Measurements from ENCODE around the gene SLC22A23. TPM values are rescaled to one million over a fixed set of nuclear protein-coding genes. Genes with fewer than 3 reads are reported as not detected.
"Not testable (repeated sequence)": the region's sequence is repeated elsewhere in the genome, so short reads cannot be mapped to it uniquely, and the experiment has no call there.

SLC22A23 gene
- total and polyA plus RNA-seq, 4 donors: 26.9 to 56.8 (median 41.7) TPM

- H3K9me3 ChIP-seq (ENCODE audit: control insufficient read depth, insufficient read depth, low read length): no peaks in the 10 kb centered on the region
- H3K36me3 ChIP-seq (ENCODE audit: control insufficient read depth, insufficient read depth, low read length): peaks cover 9% of the 10 kb centered on the region
- peaks cover 53% of the 10 kb centered on the region for H3K4me1 ChIP-seq (ENCODE audit: control insufficient read depth, insufficient read depth, low read length)
- DNase-seq (ENCODE audit: low read depth in 4 of 6, low spot score in 6 of 6): no peak
- no peak overlapping the region for H3K27ac ChIP-seq (ENCODE audit: low read depth, low read length)
- WGBS (ENCODE audit: insufficient coverage): 91% methylated on average over 6 of the region's 9 CpGs
- no peak overlapping the region for H3K4me3 ChIP-seq (ENCODE audit: low read depth, low read length)
- no peaks in the 10 kb centered on the region for H3K27me3 ChIP-seq (ENCODE audit: control insufficient read depth, insufficient read depth, low read length)
Observed at GRCh38 chr6:3384241-3385143, 72.4 kb downstream of the SLC22A23 start.

GRCh38 chr6:3383525-3383924 lies 73.3 kb downstream of the SLC22A23 start:
- peak in 1 of 6 donors; percentile 46 for DNase-seq (ENCODE audit: low read depth in 4 of 6, low spot score in 6 of 6)
- Histone ChIP-seq H3K27ac (ENCODE audit: low read depth, low read length) (no peak overlapping the region), H3K4me1 (ENCODE audit: control insufficient read depth, insufficient read depth, low read length) (peaks cover 45% of the 10 kb centered on the region), H3K36me3 (ENCODE audit: control insufficient read depth, insufficient read depth, low read length) (peaks cover 9% of the 10 kb centered on the region), H3K4me3 (ENCODE audit: low read depth, low read length) (no peak overlapping the region), H3K27me3 (ENCODE audit: control insufficient read depth, insufficient read depth, low read length) (no peaks in the 10 kb centered on the region), H3K9me3 (ENCODE audit: control insufficient read depth, insufficient read depth, low read length) (no peaks in the 10 kb centered on the region)
- WGBS (ENCODE audit: insufficient coverage): 91% methylated on average over 4 of the region's 8 CpGs

GRCh38 chr6:3382326-3383279 lies 74.2 kb downstream of the SLC22A23 start:
- Histone ChIP-seq H3K4me1 (ENCODE audit: control insufficient read depth, insufficient read depth, low read length) (peaks cover 48% of the 10 kb centered on the region), H3K9me3 (ENCODE audit: control insufficient read depth, insufficient read depth, low read length) (no peaks in the 10 kb centered on the region), H3K27me3 (ENCODE audit: control insufficient read depth, insufficient read depth, low read length) (no peaks in the 10 kb centered on the region), H3K27ac (ENCODE audit: low read depth, low read length) (no peak overlapping the region), H3K4me3 (ENCODE audit: low read depth, low read length) (no peak overlapping the region), H3K36me3 (ENCODE audit: control insufficient read depth, insufficient read depth, low read length) (peaks cover 6% of the 10 kb centered on the region)
- WGBS (ENCODE audit: insufficient coverage): 100% methylated on average over 2 of the region's 8 CpGs
- DNase-seq (ENCODE audit: low read depth in 4 of 6, low spot score in 6 of 6): no peak

GRCh38 chr6:3381233-3381921 lies 75.5 kb downstream of the SLC22A23 start:
- Histone ChIP-seq H3K9me3 (ENCODE audit: control insufficient read depth, insufficient read depth, low read length) (no peaks in the 10 kb centered on the region), H3K36me3 (ENCODE audit: control insufficient read depth, insufficient read depth, low read length) (peaks cover 3% of the 10 kb centered on the region), H3K27me3 (ENCODE audit: control insufficient read depth, insufficient read depth, low read length) (no peaks in the 10 kb centered on the region), H3K4me3 (ENCODE audit: low read depth, low read length) (no peak overlapping the region), H3K27ac (ENCODE audit: low read depth, low read length) (peak overlapping the region; percentile 67), H3K4me1 (ENCODE audit: control insufficient read depth, insufficient read depth, low read length) (peaks cover 51% of the 10 kb centered on the region)
- peak in 4 of 6 donors; percentile 43 to 94 (median 74) for DNase-seq (ENCODE audit: low read depth in 4 of 6, low spot score in 6 of 6)
- 43% methylated on average over 1 of the region's 6 CpGs for WGBS (ENCODE audit: insufficient coverage)

- Histone ChIP-seq H3K36me3 (ENCODE audit: control insufficient read depth, insufficient read depth, low read length) (no peaks in the 10 kb centered on the region), H3K4me3 (ENCODE audit: low read depth, low read length) (no peak overlapping the region), H3K4me1 (ENCODE audit: control insufficient read depth, insufficient read depth, low read length) (peaks cover 47% of the 10 kb centered on the region), H3K27ac (ENCODE audit: low read depth, low read length) (peak overlapping the region; percentile 67), H3K9me3 (ENCODE audit: control insufficient read depth, insufficient read depth, low read length) (no peaks in the 10 kb centered on the region), H3K27me3 (ENCODE audit: control insufficient read depth, insufficient read depth, low read length) (no peaks in the 10 kb centered on the region)
- no peak for DNase-seq (ENCODE audit: low read depth in 4 of 6, low spot score in 6 of 6)
- WGBS (ENCODE audit: insufficient coverage): 56% methylated on average over 8 of the region's 11 CpGs
Observed at GRCh38 chr6:3380344-3381232, 76.3 kb downstream of the SLC22A23 start.

- WGBS (ENCODE audit: insufficient coverage): 75% methylated on average over 6 of the region's 10 CpGs
- Histone ChIP-seq H3K4me1 (ENCODE audit: control insufficient read depth, insufficient read depth, low read length) (peaks cover 40% of the 10 kb centered on the region), H3K9me3 (ENCODE audit: control insufficient read depth, insufficient read depth, low read length) (no peaks in the 10 kb centered on the region), H3K27ac (ENCODE audit: low read depth, low read length) (no peak overlapping the region), H3K4me3 (ENCODE audit: low read depth, low read length) (no peak overlapping the region), H3K36me3 (ENCODE audit: control insufficient read depth, insufficient read depth, low read length) (no peaks in the 10 kb centered on the region), H3K27me3 (ENCODE audit: control insufficient read depth, insufficient read depth, low read length) (no peaks in the 10 kb centered on the region)
- DNase-seq (ENCODE audit: low read depth in 4 of 6, low spot score in 6 of 6): no peak
Observed at GRCh38 chr6:3379482-3380060, 77.3 kb downstream of the SLC22A23 start.

GRCh38 chr6:3378808-3379207 lies 78.0 kb downstream of the SLC22A23 start:
- H3K9me3 ChIP-seq (ENCODE audit: control insufficient read depth, insufficient read depth, low read length); DNase-seq (ENCODE audit: low read depth in 4 of 6, low spot score in 6 of 6); H3K4me3 ChIP-seq (ENCODE audit: low read depth, low read length); H3K36me3 ChIP-seq (ENCODE audit: control insufficient read depth, insufficient read depth, low read length); H3K27me3 ChIP-seq (ENCODE audit: control insufficient read depth, insufficient read depth, low read length); H3K27ac ChIP-seq (ENCODE audit: low read depth, low read length): not testable (repeated sequence)
- peaks cover 41% of the 10 kb centered on the region for H3K4me1 ChIP-seq (ENCODE audit: control insufficient read depth, insufficient read depth, low read length)
- WGBS (ENCODE audit: insufficient coverage): 96% methylated on average over 3 of the region's 4 CpGs

GRCh38 chr6:3378398-3378782 lies 78.5 kb downstream of the SLC22A23 start:
- not testable (repeated sequence) for H3K9me3 ChIP-seq (ENCODE audit: control insufficient read depth, insufficient read depth, low read length); DNase-seq (ENCODE audit: low read depth in 4 of 6, low spot score in 6 of 6); H3K27ac ChIP-seq (ENCODE audit: low read depth, low read length); H3K27me3 ChIP-seq (ENCODE audit: control insufficient read depth, insufficient read depth, low read length); H3K4me3 ChIP-seq (ENCODE audit: low read depth, low read length); H3K36me3 ChIP-seq (ENCODE audit: control insufficient read depth, insufficient read depth, low read length)
- 100% methylated on average over 1 of the region's 6 CpGs for WGBS (ENCODE audit: insufficient coverage)
- H3K4me1 ChIP-seq (ENCODE audit: control insufficient read depth, insufficient read depth, low read length): peaks cover 37% of the 10 kb centered on the region

Measured in spinal cord (tissue), 10 donors.